HL-60 (cell line): ENCODE data around the gene L3MBTL1.

Experiments used
- POLR2AphosphoS5 ChIP-seq: IDR thresholded peaks from 2 replicates; pipeline ENCODE4 v1.6.1; 2012; ENCODE audit warnings: low read depth
- TF ChIP-seq, protein P1 (sequence below): IDR thresholded peaks from one replicate; pipeline ENCODE4 v1.5.1; 2011; ENCODE audit warnings: low read length, control low read depth, inconsistent platforms; ENCODE audit not compliant: insufficient read depth
- TF ChIP-seq, protein P2 (sequence below): IDR thresholded peaks from 2 replicates; pipeline ENCODE4 v1.6.1; 2012; ENCODE audit warnings: low read depth; ENCODE audit not compliant: insufficient replicate concordance

- no peak for TF ChIP-seq POLR2AphosphoS5
- TF ChIP-seq, protein P1, sequence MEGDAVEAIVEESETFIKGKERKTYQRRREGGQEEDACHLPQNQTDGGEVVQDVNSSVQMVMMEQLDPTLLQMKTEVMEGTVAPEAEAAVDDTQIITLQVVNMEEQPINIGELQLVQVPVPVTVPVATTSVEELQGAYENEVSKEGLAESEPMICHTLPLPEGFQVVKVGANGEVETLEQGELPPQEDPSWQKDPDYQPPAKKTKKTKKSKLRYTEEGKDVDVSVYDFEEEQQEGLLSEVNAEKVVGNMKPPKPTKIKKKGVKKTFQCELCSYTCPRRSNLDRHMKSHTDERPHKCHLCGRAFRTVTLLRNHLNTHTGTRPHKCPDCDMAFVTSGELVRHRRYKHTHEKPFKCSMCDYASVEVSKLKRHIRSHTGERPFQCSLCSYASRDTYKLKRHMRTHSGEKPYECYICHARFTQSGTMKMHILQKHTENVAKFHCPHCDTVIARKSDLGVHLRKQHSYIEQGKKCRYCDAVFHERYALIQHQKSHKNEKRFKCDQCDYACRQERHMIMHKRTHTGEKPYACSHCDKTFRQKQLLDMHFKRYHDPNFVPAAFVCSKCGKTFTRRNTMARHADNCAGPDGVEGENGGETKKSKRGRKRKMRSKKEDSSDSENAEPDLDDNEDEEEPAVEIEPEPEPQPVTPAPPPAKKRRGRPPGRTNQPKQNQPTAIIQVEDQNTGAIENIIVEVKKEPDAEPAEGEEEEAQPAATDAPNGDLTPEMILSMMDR, result no peak
- TF ChIP-seq, protein P2, sequence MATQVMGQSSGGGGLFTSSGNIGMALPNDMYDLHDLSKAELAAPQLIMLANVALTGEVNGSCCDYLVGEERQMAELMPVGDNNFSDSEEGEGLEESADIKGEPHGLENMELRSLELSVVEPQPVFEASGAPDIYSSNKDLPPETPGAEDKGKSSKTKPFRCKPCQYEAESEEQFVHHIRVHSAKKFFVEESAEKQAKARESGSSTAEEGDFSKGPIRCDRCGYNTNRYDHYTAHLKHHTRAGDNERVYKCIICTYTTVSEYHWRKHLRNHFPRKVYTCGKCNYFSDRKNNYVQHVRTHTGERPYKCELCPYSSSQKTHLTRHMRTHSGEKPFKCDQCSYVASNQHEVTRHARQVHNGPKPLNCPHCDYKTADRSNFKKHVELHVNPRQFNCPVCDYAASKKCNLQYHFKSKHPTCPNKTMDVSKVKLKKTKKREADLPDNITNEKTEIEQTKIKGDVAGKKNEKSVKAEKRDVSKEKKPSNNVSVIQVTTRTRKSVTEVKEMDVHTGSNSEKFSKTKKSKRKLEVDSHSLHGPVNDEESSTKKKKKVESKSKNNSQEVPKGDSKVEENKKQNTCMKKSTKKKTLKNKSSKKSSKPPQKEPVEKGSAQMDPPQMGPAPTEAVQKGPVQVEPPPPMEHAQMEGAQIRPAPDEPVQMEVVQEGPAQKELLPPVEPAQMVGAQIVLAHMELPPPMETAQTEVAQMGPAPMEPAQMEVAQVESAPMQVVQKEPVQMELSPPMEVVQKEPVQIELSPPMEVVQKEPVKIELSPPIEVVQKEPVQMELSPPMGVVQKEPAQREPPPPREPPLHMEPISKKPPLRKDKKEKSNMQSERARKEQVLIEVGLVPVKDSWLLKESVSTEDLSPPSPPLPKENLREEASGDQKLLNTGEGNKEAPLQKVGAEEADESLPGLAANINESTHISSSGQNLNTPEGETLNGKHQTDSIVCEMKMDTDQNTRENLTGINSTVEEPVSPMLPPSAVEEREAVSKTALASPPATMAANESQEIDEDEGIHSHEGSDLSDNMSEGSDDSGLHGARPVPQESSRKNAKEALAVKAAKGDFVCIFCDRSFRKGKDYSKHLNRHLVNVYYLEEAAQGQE, result no peak
Measured at GRCh38 chr20:43583133-43583864, 75.8 kb downstream of the L3MBTL1 start.
